Brain microvascular endothelial cell (primary cell): Measurements from ENCODE around the gene SRRT.

Experiments used
- DNase-seq: peaks from one replicate; pipeline ENCODE4 v3.0.0-alpha.2; 2020
- H3K27ac ChIP-seq: fragments of 250-450 bp; sonication (Bioruptor Pico); 2 replicates; pipeline ENCODE4 v1.5.1; 2020; ENCODE audit warnings: mild to moderate bottlenecking, moderate library complexity
- H3K27me3 ChIP-seq: fragments of 250-450 bp; sonication (Bioruptor Pico); replicated peaks from 2 replicates; pipeline ENCODE4 v1.5.1; 2020; ENCODE audit warnings: mild to moderate bottlenecking
- H3K36me3 ChIP-seq: fragments of 250-450 bp; sonication (Bioruptor Pico); replicated peaks from 2 replicates; pipeline ENCODE4 v1.5.1; 2020; ENCODE audit warnings: mild to moderate bottlenecking
- H3K4me3 ChIP-seq: 2 replicates; pipeline ENCODE4 v1.5.1; 2011; ENCODE audit warnings: low read depth, mild to moderate bottlenecking, control low read depth, low read length, moderate library complexity
- in situ Hi-C: cut with HindIII; loops from 2 replicates; pipeline ENCODE4 v1.10.0; 2017; ENCODE audit warnings: low sequenced_read_pairs, low pct_ligation_motif_present
- TF ChIP-seq, protein P1 (sequence below): IDR thresholded peaks from 2 replicates; pipeline ENCODE4 v1.5.1; 2011; ENCODE audit warnings: low read depth, mild to moderate bottlenecking, moderate library complexity, low read length, control low read depth, inconsistent platforms; ENCODE audit errors: missing control alignments

The SRRT gene, protein sequence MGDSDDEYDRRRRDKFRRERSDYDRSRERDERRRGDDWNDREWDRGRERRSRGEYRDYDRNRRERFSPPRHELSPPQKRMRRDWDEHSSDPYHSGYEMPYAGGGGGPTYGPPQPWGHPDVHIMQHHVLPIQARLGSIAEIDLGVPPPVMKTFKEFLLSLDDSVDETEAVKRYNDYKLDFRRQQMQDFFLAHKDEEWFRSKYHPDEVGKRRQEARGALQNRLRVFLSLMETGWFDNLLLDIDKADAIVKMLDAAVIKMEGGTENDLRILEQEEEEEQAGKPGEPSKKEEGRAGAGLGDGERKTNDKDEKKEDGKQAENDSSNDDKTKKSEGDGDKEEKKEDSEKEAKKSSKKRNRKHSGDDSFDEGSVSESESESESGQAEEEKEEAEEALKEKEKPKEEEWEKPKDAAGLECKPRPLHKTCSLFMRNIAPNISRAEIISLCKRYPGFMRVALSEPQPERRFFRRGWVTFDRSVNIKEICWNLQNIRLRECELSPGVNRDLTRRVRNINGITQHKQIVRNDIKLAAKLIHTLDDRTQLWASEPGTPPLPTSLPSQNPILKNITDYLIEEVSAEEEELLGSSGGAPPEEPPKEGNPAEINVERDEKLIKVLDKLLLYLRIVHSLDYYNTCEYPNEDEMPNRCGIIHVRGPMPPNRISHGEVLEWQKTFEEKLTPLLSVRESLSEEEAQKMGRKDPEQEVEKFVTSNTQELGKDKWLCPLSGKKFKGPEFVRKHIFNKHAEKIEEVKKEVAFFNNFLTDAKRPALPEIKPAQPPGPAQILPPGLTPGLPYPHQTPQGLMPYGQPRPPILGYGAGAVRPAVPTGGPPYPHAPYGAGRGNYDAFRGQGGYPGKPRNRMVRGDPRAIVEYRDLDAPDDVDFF

DNA sequence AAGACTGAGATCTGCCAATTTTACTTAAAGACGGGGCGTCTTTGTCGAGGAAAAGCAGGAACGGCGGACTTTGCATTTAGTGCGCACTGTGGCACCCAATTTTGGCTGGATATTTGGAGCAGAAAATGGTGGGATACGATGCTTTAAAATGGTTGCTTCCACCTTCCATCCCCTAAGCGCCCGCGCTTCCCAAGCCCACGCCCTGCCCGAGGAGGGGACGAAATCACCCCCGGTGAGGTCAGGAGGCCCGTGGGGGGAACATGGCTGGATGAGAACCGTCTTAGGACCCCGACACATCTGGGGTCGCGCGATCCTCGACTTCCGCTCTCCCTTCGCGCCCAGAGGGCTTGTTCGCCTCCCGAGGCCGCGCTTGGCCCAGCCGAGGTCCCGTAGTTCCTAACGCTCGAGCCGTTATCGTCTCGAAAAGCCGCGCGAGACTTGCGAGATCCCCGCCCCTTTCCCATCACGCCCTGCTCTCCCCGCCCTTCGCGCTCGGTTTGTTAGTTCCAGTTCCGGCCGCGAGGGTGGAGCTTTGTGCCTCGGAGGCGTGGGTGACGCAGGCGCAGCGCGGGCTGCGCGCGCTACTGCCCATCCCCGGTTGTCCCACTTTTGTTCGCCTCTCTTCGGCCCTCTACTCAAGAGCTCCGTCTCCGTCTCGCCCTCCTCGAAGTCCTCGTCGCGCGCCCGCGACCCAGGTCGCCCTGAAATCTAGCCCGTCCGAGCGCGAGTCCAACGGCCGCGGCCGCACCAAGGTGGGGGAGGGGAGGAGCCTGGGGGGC, at the start of gene SRRT:
SRRT (plus strand) TSS at position 527 of the 779 bp plus-strand sequence. CDS start 488 bp downstream, outside the sequence.
- TF ChIP-seq, protein P1, sequence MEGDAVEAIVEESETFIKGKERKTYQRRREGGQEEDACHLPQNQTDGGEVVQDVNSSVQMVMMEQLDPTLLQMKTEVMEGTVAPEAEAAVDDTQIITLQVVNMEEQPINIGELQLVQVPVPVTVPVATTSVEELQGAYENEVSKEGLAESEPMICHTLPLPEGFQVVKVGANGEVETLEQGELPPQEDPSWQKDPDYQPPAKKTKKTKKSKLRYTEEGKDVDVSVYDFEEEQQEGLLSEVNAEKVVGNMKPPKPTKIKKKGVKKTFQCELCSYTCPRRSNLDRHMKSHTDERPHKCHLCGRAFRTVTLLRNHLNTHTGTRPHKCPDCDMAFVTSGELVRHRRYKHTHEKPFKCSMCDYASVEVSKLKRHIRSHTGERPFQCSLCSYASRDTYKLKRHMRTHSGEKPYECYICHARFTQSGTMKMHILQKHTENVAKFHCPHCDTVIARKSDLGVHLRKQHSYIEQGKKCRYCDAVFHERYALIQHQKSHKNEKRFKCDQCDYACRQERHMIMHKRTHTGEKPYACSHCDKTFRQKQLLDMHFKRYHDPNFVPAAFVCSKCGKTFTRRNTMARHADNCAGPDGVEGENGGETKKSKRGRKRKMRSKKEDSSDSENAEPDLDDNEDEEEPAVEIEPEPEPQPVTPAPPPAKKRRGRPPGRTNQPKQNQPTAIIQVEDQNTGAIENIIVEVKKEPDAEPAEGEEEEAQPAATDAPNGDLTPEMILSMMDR: peak; percentile 41
- Histone ChIP-seq H3K27ac (peak within 1 kb of the TSS; percentile 86), H3K36me3 (peaks cover 52% of the 10 kb centered on the region), H3K27me3 (no peaks in the 10 kb centered on the region), H3K4me3 (peak within 1 kb of the TSS; percentile 89)
- peak; percentile 97 for DNase-seq
- in situ Hi-C loops: no loop called here

DNA sequence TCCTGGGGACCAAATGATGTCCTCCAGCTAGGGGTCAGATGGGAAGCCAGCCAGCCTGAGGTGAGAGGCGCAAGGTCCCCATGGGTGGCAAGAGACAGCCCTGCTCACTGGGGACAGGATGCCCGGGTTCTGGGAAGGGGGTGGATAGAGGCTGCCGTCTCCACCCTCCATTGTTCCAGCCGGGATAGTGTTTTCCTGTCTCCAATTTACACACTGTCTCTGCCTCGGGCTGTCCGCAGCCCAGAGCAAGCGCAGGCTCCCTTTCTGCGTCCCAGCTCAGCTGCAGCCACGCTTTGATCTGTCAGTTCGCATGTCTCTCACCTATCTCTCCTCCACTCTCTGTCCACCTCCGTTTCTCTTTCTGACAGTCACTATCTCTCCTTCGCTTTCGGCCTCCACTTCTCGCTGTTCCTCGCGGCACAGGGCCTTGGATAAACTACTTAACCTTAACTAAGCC, 49.7 kb upstream of the SRRT start:
- in situ Hi-C loops: loop anchor here (25.0 kb wide), 1 partner anchor 113 kb away; the partner anchor contains the start of genes EPO and POP7
- H3K4me3 ChIP-seq: peak overlapping the region; percentile 72
- TF ChIP-seq, protein P1: no peak
- DNase-seq: no peak
- peaks cover 28% of the 10 kb centered on the region for H3K36me3 ChIP-seq
- H3K27me3 ChIP-seq: no peaks in the 10 kb centered on the region
- H3K27ac ChIP-seq: no peak overlapping the region

DNA sequence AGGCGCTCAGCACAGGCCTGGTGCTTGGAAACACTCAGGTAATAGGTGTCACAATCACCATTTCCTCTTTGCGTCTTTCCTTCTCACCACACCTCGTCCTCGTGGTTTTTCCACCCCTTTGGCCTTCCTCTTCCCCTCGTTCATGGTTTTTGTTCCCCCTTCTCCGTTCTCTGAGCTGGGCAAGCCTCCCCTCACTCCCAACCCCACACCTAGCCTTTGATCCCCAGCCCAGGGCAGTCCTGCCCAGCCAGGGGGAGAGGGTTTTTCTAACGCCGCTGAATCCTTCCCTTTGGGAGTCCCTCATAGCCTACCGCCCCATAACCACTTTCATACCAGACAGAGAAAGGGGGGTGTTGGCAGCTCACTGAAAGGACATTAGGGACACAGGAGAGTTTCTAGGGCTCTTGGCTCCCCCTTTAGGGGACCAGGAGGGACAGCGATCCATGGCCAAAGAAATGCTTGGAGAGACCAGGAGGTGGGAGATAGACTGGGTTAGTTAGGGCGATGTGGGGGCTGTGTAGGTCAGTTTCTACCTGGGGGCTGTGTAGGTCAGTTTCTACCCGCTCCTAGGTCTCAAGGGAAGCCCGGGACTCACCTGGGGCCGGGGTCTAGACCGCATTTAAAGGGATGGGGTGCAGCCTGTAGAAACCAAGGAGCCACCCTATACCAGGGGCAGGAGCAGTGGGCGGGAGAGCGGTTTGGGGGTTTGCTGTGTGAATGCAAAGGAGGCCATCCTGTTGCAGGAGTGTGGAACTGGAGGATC, 49.0 kb upstream of the SRRT start:
- in situ Hi-C loops: loop anchor here (25.0 kb wide), 1 partner anchor 114 kb away; the partner anchor contains the start of genes EPO and POP7
- Histone ChIP-seq H3K27ac (no peak overlapping the region), H3K36me3 (peaks cover 26% of the 10 kb centered on the region), H3K4me3 (peak overlapping the region; percentile 72), H3K27me3 (no peaks in the 10 kb centered on the region)
- DNase-seq: peak; percentile 17
- TF ChIP-seq, protein P1: peak; percentile 62

DNA sequence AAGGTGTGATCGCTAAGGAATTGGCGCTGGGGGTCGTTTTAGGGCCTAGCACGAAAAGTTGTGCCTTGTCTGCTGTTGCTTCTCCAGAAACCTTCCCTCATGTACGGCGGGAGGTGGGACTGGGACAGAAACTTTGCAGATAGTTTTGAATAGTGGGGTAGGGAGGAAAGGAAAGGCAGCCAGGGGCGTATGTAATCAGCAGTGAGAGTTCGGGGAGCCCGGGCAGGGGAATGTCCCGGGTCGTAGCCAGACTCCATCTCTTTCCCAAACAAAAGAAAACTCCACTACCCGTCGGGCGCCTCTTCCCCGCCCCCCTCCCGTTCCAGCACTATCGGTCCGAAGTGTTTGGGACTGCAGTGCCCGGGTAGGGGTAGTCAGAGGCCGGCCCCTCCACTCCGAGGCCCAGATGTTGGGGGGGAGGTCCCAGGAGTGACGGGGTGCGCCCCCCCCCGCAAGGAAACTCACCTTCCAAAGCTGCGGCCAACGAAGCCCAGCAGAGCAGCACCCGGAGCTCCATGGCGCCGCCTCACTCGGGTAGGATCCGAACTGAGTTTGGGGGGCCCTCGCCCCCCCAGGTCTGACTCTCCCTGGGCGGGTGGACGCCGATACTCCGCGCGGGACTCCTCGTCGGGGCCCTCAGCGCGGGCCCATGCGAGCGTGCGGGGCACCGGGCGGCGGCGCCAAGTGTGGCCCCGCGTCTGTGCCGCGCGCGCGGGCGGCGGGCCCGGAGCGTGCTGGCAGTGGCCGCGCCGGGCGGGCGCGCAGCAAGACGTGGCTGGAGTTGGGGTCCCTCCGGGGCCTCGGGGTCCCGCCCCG, 48.2 kb upstream of the SRRT start:
- Histone ChIP-seq H3K36me3 (peaks cover 21% of the 10 kb centered on the region), H3K27ac (no peak overlapping the region), H3K4me3 (peak overlapping the region; percentile 72), H3K27me3 (no peaks in the 10 kb centered on the region)
- peak; percentile 7 for DNase-seq
- TF ChIP-seq, protein P1: no peak
- in situ Hi-C loops: loop anchor here (25.0 kb wide), 1 partner anchor 114 kb away; the partner anchor contains the start of genes EPO and POP7
